GM10266 (cell line): ENCODE results near the gene PTGDS.

Experiments
- DNase-seq: peaks from one replicate; pipeline ENCODE4 v3.0.0; 2012; ENCODE audit errors: extremely low spot score
- TF ChIP-seq, protein P1 (sequence below): IDR thresholded peaks from 2 replicates; pipeline ENCODE4 v1.5.1; 2012; ENCODE audit warnings: mild to moderate bottlenecking, low read depth; ENCODE audit not compliant: control insufficient read depth, insufficient read depth; ENCODE audit errors: missing control alignments

PTGDS gene

DNA sequence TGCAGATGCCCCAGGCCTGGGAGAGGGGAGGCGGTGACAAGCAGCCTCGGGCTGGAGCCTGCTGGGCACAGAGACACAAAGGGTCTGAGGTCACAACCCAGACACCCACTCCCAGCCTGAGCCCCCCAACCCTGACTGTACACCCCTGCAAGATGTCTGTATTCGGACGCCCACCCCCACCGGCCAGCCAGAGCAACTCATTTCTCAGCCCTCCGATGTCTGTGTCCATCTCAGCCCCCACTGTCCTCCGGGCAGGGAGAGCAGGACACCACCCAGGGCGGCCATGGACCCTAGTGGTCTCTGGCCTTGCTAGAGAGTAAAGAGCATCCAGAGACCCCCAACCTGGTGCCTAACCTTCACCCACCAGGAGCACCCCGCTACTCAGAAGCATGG lies 21.4 kb upstream of the PTGDS start:
- TF ChIP-seq, protein P1, sequence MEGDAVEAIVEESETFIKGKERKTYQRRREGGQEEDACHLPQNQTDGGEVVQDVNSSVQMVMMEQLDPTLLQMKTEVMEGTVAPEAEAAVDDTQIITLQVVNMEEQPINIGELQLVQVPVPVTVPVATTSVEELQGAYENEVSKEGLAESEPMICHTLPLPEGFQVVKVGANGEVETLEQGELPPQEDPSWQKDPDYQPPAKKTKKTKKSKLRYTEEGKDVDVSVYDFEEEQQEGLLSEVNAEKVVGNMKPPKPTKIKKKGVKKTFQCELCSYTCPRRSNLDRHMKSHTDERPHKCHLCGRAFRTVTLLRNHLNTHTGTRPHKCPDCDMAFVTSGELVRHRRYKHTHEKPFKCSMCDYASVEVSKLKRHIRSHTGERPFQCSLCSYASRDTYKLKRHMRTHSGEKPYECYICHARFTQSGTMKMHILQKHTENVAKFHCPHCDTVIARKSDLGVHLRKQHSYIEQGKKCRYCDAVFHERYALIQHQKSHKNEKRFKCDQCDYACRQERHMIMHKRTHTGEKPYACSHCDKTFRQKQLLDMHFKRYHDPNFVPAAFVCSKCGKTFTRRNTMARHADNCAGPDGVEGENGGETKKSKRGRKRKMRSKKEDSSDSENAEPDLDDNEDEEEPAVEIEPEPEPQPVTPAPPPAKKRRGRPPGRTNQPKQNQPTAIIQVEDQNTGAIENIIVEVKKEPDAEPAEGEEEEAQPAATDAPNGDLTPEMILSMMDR, result no peak
- DNase-seq, result no peak

DNA sequence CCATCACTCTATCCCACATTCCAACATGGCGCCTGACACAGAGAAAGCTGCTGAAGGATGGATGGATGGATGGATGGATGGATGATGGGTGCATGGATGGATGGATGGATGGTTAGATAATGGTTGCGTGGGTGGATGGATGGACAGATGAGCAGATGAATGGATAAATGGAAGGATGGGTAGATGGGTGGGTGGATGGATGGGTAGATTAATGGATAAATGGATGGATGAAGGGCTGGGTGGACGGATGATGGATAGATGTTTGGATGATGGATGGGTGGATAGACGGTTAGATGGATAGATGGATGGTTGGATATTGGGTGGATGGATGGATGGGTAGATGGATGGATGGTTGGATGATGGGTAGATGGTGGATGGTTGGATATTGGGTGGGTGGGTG lies 20.7 kb upstream of the PTGDS start:
- TF ChIP-seq, protein P1, result no peak
- no peak for DNase-seq

DNA sequence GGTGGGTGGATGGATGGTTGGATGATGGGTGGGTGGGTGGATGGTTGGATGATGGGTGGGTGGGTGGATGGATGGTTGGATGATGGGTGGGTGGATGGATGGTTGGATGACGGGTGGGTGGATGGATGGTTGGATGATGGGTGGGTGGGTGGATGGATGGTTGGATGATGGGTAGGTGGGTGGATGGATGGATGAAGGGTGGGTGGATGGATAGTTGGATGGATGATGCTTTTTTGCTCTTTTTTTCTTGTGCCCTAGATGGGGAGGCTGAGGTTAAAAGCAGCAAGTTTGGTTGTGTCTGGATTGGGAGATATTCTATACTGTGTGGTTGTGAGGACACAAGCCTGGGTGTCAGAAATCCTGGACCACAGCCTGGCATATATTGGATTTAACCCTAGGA lies 19.8 kb upstream of the PTGDS start:
- TF ChIP-seq, protein P1, result no peak
- no peak for DNase-seq

DNA sequence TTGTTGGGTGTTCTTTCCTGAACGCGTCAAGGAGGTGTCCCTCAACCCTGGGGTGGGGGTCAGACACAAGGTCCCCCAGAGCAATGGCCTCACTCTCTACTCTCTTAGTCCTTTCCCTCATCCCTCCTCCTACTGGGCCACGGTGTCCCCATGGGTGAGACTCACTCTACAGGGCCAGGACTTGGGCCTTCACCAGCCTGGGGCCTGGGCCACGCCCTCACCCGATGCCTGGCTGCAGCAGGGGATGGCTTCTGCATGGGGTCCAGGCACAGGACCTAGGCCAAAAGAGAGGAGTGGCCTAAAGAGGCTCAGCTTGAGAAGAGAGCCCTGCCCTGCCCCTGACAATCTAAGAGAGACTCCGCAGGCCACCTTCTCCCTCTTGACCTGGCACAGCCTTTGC lies 19.4 kb upstream of the PTGDS start:
- TF ChIP-seq, protein P1, result no peak
- DNase-seq, result no peak

DNA sequence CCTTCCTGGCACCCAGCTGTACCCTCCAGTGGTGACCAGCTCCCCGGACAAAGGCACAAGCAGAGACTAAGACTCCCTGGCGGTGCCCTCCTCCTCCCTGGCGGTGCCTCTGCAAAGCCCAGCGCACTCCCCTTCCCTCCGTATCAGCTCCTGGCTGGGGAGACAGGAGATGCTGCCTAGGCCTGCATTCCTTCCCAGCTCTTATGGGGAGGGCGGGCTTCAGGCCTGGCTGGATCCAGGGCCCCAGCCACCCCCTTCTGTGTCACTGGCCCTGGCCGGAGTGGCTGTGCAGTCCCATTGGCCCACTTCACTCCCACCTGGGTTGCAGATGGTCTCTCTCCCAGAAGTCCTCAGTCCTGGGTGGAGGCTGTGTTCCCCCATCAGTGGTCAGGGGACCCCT lies 18.8 kb upstream of the PTGDS start:
- DNase-seq, result no peak
- TF ChIP-seq, protein P1, result no peak

DNA sequence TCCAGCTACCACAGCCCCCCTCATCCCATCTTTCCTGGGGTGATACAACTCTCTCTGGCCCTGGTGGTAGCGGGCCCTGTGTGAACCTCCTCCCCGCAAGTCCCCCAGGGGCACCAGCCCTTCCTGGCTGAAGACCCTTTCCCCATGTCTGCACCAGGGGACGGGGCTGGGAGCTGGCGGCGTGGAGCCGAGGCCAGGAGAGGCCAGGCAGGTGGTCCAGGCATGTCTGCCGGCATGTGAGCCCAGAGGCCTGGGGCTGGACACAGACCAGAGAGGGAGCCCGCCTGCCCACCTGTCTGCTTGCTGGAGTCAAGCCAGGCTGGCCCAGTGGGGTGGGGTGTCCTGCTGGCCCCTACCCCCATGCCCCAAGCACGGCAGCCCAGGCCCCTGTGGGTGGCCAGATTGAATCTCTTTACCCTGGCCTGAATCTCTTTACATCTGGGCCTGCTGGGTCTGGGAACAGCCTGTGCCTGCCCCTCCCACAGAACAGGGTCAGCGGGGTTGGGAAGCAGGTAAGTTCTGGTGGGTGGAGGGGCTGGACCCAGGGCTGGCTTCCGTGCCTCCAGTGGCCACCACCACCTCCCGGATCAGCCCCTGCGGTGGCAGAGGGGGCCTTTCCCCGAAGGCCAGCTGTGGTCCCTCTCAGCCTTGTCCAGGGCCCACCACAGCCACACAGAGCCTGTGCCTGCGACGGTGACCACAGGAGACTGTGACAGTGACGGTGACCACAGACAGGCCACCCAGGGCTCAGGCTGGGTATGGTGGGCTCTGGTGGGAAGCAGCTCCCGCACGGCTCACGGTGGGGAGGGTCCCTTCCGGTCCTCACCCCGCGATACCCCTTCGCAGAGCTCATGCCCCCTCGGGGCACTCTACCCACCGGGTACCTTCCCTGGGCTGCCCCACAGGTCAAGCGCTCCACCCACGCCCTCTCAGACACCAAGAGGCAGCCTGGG lies 18.1 kb upstream of the PTGDS start:
- DNase-seq, result no peak
- TF ChIP-seq, protein P1, result no peak

DNA sequence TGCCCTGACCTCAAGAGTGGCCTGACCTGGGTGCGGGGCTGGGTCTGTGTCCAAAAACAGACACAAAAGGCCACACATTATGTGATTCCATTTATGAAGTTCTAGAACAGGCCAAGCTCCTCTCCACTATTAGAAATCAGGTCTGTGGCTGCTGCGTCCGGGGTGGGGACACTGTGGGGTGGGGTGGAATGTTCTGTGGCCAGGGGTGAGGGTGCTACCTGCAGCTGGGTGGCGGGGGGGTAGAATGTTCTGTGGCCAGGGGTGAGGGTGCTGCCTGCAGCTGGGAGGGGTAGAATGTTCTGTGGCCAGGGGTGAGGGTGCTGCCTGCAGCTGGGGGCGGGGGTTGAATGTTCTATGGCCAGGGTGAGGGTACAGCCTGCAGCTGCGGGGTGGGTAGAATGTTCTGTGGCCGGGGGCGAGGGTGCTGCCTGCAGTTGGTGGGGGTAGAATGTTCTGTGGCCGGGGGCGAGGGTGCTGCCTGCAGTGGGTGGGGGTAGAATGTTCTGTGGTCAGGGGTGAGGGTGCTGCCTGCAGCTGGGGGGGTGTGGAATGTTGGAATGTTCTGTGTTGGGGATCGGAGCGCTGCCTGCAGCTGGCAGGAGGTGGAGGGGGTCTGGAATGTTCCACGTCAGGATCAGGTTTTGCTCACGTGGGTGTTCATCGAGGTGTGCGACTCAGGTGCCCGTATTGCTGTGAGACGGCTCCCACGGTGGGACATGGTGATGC lies 16.9 kb upstream of the PTGDS start:
- DNase-seq, result no peak
- TF ChIP-seq, protein P1, result no peak
